ENCODE data around the gene CDKN2B-AS1.
A peak's percentile ranks its signal among the peaks of the same experiment; 100 is the strongest.

Gene CDKN2B-AS1

GRCh38 chr9:21967169-21967568 is 27.4 kb upstream of the CDKN2B-AS1 start:
- no peak overlapping the region for H3K18ac ChIP-seq (ENCODE audit: low read length)
- H3K36me3 ChIP-seq (replicated peaks in 1 of 2; ENCODE audit: control insufficient read depth in 2 of 2, insufficient read depth in 2 of 2, low read length in 2 of 2), result no peaks in the 10 kb centered on the region
- no peak overlapping the region for H3K9ac ChIP-seq (ENCODE audit: low read depth, low read length, poor library complexity)
- H3K4me1 ChIP-seq (ENCODE audit: control insufficient read depth in 2 of 2, insufficient read depth in 1 of 2, low read depth in 1 of 2, low read length in 2 of 2), result peaks cover 2 to 9% of the 10 kb centered on the region in 2 donors
- H2AK5ac ChIP-seq (ENCODE audit: low read depth, low read length), result no peak overlapping the region
- no peak overlapping the region for H3K14ac ChIP-seq (ENCODE audit: low read length)
- no peak overlapping the region for H2BK5ac ChIP-seq (ENCODE audit: low read length)
- no peak overlapping the region for H3K4me3 ChIP-seq (ENCODE audit: low read length in 2 of 2)
- H2BK120ac ChIP-seq (ENCODE audit: low read depth, low read length), result no peak overlapping the region
- no peak overlapping the region for H2BK15ac ChIP-seq (ENCODE audit: low read length)
- DNase-seq (ENCODE audit: low spot score), result no peak
- no peak overlapping the region for H4K91ac ChIP-seq (ENCODE audit: low read depth, low read length, poor library complexity)
- WGBS, 2 donors (ENCODE audit: extremely low coverage in 2 of 2, insufficient read length in 2 of 2, insufficient replicate concordance in 1 of 2), result no CpG with 5 or more reads among the region's 19 CpGs
- no peak overlapping the region for H3K23ac ChIP-seq (ENCODE audit: low read depth, low read length, poor library complexity)
- H3K4ac ChIP-seq (ENCODE audit: low read length), result no peak overlapping the region
- peaks cover 3 to 14% of the 10 kb centered on the region in 2 donors for H3K9me3 ChIP-seq (replicated peaks in 1 of 2; ENCODE audit: control insufficient read depth in 2 of 2, insufficient read depth in 1 of 2, low read depth in 1 of 2, low read length in 2 of 2)
- H3K79me1 ChIP-seq (ENCODE audit: low read depth, low read length), result no peaks in the 10 kb centered on the region
- H2AFZ ChIP-seq (ENCODE audit: low read length), result no peak overlapping the region
- peaks cover 48 to 91% (median 77%) of the 10 kb centered on the region in 3 experiments for H3K27me3 ChIP-seq (ENCODE audit: control insufficient read depth in 3 of 3, insufficient read depth in 3 of 3, low read depth in 1 of 3, low read length in 3 of 3)
- no peak overlapping the region for H2BK12ac ChIP-seq (ENCODE audit: low read length)
- no peak overlapping the region for H3K4me2 ChIP-seq (ENCODE audit: insufficient read depth, low read length, poor library complexity, severe bottlenecking)
- no peak overlapping the region for H4K8ac ChIP-seq (ENCODE audit: low read depth, low read length)
- no peak overlapping the region for H3K27ac ChIP-seq (replicated peaks; ENCODE audit: low read length)

DNA sequence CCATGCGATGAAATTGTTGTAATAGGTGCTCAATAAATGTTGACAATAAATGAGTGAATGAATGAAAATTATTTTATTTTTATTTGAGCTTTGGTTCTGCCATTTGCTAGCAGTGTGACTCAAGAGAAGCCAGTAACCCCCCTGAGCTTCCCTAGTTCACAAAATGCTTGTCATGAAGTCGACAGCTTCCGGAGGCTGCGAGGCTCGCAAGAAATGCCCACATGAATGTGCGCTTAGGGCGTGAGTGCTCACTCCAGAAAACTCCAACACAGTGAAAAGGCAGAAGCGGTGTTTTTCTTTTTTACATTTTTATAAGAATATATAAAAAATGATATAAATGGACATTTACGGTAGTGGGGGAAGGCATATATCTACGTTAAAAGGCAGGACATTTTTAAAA is 26.9 kb upstream of the CDKN2B-AS1 start:
- no peak overlapping the region for H3K4me2 ChIP-seq (ENCODE audit: insufficient read depth, low read length, poor library complexity, severe bottlenecking)
- H3K4me1 ChIP-seq (ENCODE audit: control insufficient read depth in 2 of 2, insufficient read depth in 1 of 2, low read depth in 1 of 2, low read length in 2 of 2), result peaks cover 2 to 9% of the 10 kb centered on the region in 2 donors
- no peak overlapping the region for H2AK5ac ChIP-seq (ENCODE audit: low read depth, low read length)
- no peak overlapping the region for H2BK12ac ChIP-seq (ENCODE audit: low read length)
- H3K4me3 ChIP-seq (ENCODE audit: low read length in 2 of 2), result no peak overlapping the region
- no peak overlapping the region for H3K23ac ChIP-seq (ENCODE audit: low read depth, low read length, poor library complexity)
- H3K9ac ChIP-seq (ENCODE audit: low read depth, low read length, poor library complexity), result no peak overlapping the region
- no peak overlapping the region for H4K8ac ChIP-seq (ENCODE audit: low read depth, low read length)
- no peak for DNase-seq (ENCODE audit: low spot score)
- H3K9me3 ChIP-seq (replicated peaks in 1 of 2; ENCODE audit: control insufficient read depth in 2 of 2, insufficient read depth in 1 of 2, low read depth in 1 of 2, low read length in 2 of 2), result peaks cover 3 to 14% of the 10 kb centered on the region in 2 donors
- peaks cover 48 to 96% (median 82%) of the 10 kb centered on the region in 3 experiments for H3K27me3 ChIP-seq (ENCODE audit: control insufficient read depth in 3 of 3, insufficient read depth in 3 of 3, low read depth in 1 of 3, low read length in 3 of 3)
- H2AFZ ChIP-seq (ENCODE audit: low read length), result no peak overlapping the region
- H3K18ac ChIP-seq (ENCODE audit: low read length), result no peak overlapping the region
- H4K91ac ChIP-seq (ENCODE audit: low read depth, low read length, poor library complexity), result no peak overlapping the region
- H3K79me1 ChIP-seq (ENCODE audit: low read depth, low read length), result no peaks in the 10 kb centered on the region
- no peak overlapping the region for H2BK5ac ChIP-seq (ENCODE audit: low read length)
- H2BK120ac ChIP-seq (ENCODE audit: low read depth, low read length), result no peak overlapping the region
- H3K27ac ChIP-seq (replicated peaks; ENCODE audit: low read length), result no peak overlapping the region
- H3K36me3 ChIP-seq (replicated peaks in 1 of 2; ENCODE audit: control insufficient read depth in 2 of 2, insufficient read depth in 2 of 2, low read length in 2 of 2), result no peaks in the 10 kb centered on the region
- H2BK15ac ChIP-seq (ENCODE audit: low read length), result no peak overlapping the region
- no peak overlapping the region for H3K4ac ChIP-seq (ENCODE audit: low read length)
- WGBS, 2 donors (ENCODE audit: extremely low coverage in 2 of 2, insufficient read length in 2 of 2, insufficient replicate concordance in 1 of 2), result no CpG with 5 or more reads among the region's 10 CpGs
- no peak overlapping the region for H3K14ac ChIP-seq (ENCODE audit: low read length)

- Histone ChIP-seq H3K23ac (ENCODE audit: low read depth, low read length, poor library complexity) (no peak overlapping the region), H3K36me3 (replicated peaks in 1 of 2; ENCODE audit: control insufficient read depth in 2 of 2, insufficient read depth in 2 of 2, low read length in 2 of 2) (no peaks in the 10 kb centered on the region), H2BK15ac (ENCODE audit: low read length) (no peak overlapping the region), H3K4me1 (ENCODE audit: control insufficient read depth in 2 of 2, insufficient read depth in 1 of 2, low read depth in 1 of 2, low read length in 2 of 2) (peaks cover 2 to 9% of the 10 kb centered on the region in 2 donors), H2AK5ac (ENCODE audit: low read depth, low read length) (no peak overlapping the region), H2BK12ac (ENCODE audit: low read length) (no peak overlapping the region), H4K91ac (ENCODE audit: low read depth, low read length, poor library complexity) (no peak overlapping the region), H3K27ac (replicated peaks; ENCODE audit: low read length) (no peak overlapping the region), H3K18ac (ENCODE audit: low read length) (peak overlapping the region; percentile 11), H3K4ac (ENCODE audit: low read length) (no peak overlapping the region), H3K79me1 (ENCODE audit: low read depth, low read length) (no peaks in the 10 kb centered on the region), H4K8ac (ENCODE audit: low read depth, low read length) (no peak overlapping the region), H3K14ac (ENCODE audit: low read length) (no peak overlapping the region), H2BK120ac (ENCODE audit: low read depth, low read length) (no peak overlapping the region), H2AFZ (ENCODE audit: low read length) (peak overlapping the region; percentile 72), H3K9me3 (replicated peaks in 1 of 2; ENCODE audit: control insufficient read depth in 2 of 2, insufficient read depth in 1 of 2, low read depth in 1 of 2, low read length in 2 of 2) (peaks cover 3 to 14% of the 10 kb centered on the region in 2 donors), H3K4me3 (ENCODE audit: low read length in 2 of 2) (no peak overlapping the region), H3K4me2 (ENCODE audit: insufficient read depth, low read length, poor library complexity, severe bottlenecking) (no peak overlapping the region), H3K9ac (ENCODE audit: low read depth, low read length, poor library complexity) (no peak overlapping the region), H2BK5ac (ENCODE audit: low read length) (no peak overlapping the region), H3K27me3 (ENCODE audit: control insufficient read depth in 3 of 3, insufficient read depth in 3 of 3, low read depth in 1 of 3, low read length in 3 of 3) (peaks cover 48 to 99% (median 82%) of the 10 kb centered on the region in 3 experiments)
- no CpG with 5 or more reads among the region's 41 CpGs for WGBS, 2 donors (ENCODE audit: extremely low coverage in 2 of 2, insufficient read length in 2 of 2, insufficient replicate concordance in 1 of 2)
- DNase-seq (ENCODE audit: low spot score), result peak; percentile 43
Measured at GRCh38 chr9:21968331-21969010, 26.1 kb upstream of the CDKN2B-AS1 start.

DNA sequence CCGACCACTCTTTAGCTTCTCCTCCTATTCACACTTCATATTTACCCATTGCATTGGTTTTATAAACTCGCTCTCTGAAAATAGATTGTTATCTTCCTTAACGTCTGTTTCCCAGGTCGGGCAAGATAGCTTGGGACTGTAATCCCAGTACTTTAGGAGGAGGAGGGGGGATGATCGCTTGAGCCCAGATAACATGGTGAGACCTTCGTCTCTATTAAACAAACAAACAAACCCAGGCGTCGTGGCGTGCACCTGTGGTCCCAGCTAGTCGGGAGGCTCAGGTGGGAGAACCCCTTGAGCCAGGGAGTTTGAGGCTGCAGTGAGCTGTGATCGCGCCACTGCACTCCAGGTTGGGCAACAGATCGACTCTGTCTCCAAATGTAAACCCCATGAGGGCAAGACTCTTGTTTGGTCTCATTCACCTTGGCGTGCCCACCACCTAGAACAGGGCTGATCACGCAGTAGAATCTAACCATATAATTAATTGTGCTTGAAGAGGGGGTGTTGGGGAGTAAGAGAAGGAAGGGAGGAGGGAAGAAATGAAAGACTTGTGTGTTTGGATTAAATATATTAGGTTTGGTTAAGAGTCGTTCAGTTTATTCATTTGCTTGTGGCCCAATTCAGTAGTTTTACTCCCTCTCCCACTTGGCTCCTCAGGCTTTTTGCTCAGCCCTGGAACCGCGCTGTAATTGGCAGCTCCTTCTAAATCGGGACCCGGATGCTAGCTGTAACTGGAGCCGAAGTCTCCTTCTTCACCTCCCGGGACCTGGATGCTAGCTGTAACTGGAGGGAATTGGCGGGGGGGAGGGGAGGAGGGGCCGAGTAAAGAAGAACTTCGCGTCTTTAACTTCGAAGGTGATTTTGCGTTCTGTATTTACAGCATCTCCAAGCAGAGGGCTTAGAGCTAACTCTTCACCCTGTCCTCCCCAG is 25.3 kb upstream of the CDKN2B-AS1 start:
- Histone ChIP-seq H2BK5ac (ENCODE audit: low read length) (no peak overlapping the region), H2BK12ac (ENCODE audit: low read length) (no peak overlapping the region), H3K23ac (ENCODE audit: low read depth, low read length, poor library complexity) (no peak overlapping the region), H4K8ac (ENCODE audit: low read depth, low read length) (no peak overlapping the region), H3K18ac (ENCODE audit: low read length) (no peak overlapping the region), H3K4me1 (ENCODE audit: control insufficient read depth in 2 of 2, insufficient read depth in 1 of 2, low read depth in 1 of 2, low read length in 2 of 2) (peaks cover 2 to 9% of the 10 kb centered on the region in 2 donors), H2BK15ac (ENCODE audit: low read length) (no peak overlapping the region), H2AFZ (ENCODE audit: low read length) (peak overlapping the region; percentile 72), H3K14ac (ENCODE audit: low read length) (no peak overlapping the region), H3K9ac (ENCODE audit: low read depth, low read length, poor library complexity) (no peak overlapping the region), H3K9me3 (replicated peaks in 1 of 2; ENCODE audit: control insufficient read depth in 2 of 2, insufficient read depth in 1 of 2, low read depth in 1 of 2, low read length in 2 of 2) (peaks cover 3 to 14% of the 10 kb centered on the region in 2 donors), H2BK120ac (ENCODE audit: low read depth, low read length) (no peak overlapping the region), H2AK5ac (ENCODE audit: low read depth, low read length) (no peak overlapping the region), H3K4ac (ENCODE audit: low read length) (no peak overlapping the region), H3K4me2 (ENCODE audit: insufficient read depth, low read length, poor library complexity, severe bottlenecking) (no peak overlapping the region), H3K36me3 (replicated peaks in 1 of 2; ENCODE audit: control insufficient read depth in 2 of 2, insufficient read depth in 2 of 2, low read length in 2 of 2) (no peaks in the 10 kb centered on the region), H3K27me3 (ENCODE audit: control insufficient read depth in 3 of 3, insufficient read depth in 3 of 3, low read depth in 1 of 3, low read length in 3 of 3) (peaks cover 51 to 99% (median 85%) of the 10 kb centered on the region in 3 experiments), H3K4me3 (ENCODE audit: low read length in 2 of 2) (peak overlapping the region in 1 of 2 donors; percentile 18), H3K27ac (replicated peaks; ENCODE audit: low read length) (no peak overlapping the region), H4K91ac (ENCODE audit: low read depth, low read length, poor library complexity) (no peak overlapping the region), H3K79me1 (ENCODE audit: low read depth, low read length) (no peaks in the 10 kb centered on the region)
- peak; percentile 31 for DNase-seq (ENCODE audit: low spot score)
- whole genome bisulfite sequencing, 2 donors (ENCODE audit: extremely low coverage in 2 of 2, insufficient read length in 2 of 2, insufficient replicate concordance in 1 of 2), result 100% methylated on average over 1 of the region's 28 CpGs; no CpG with 5 or more reads in 1 of the 2 donors
